HTR-8/SVneo (cell line): ENCODE data around the gene LRP1B.

Source experiments
- DNase-seq: peaks from one replicate; pipeline ENCODE4 v3.0.0; 2011; ENCODE audit warnings: low spot score, mixed read lengths; ENCODE audit not compliant: insufficient read length
- FAIRE-seq: peaks from 2 replicates; lab custom pipeline; 2011; peaks lifted over from hg19 to GRCh38; lab: Jason Lieb, UNC

Gene LRP1B

GRCh38 chr2:142131010-142131669 is at the start of gene LRP1B:
LRP1B (minus strand) TSS chr2:142131016; CDS start chr2:142130729, 287 bp downstream.
- DNase-seq (peak; percentile 5), FAIRE-seq (peak; percentile 31)

- DNase-seq (no peak), FAIRE-seq (no peak)
These were observed 48.9 kb upstream of the LRP1B start for GRCh38 chr2:142179686-142180085.

- FAIRE-seq (no peak), DNase-seq (no peak)
These were observed 47.8 kb upstream of the LRP1B start for GRCh38 chr2:142178604-142179003.

- FAIRE-seq (no peak), DNase-seq (no peak)
These were observed 46.1 kb upstream of the LRP1B start for GRCh38 chr2:142176941-142177340.

GRCh38 chr2:142175813-142176338 is 45.1 kb upstream of the LRP1B start:
- DNase-seq (no peak), FAIRE-seq (no peak)

- FAIRE-seq, result no peak
- no peak for DNase-seq
These were observed 43.4 kb upstream of the LRP1B start for GRCh38 chr2:142174176-142174575.

- no peak for DNase-seq
- FAIRE-seq, result no peak
These were observed 40.0 kb upstream of the LRP1B start for GRCh38 chr2:142170847-142171246.

GRCh38 chr2:142165790-142166189 is 35.0 kb upstream of the LRP1B start:
- FAIRE-seq (no peak), DNase-seq (peak; percentile 18)

GRCh38 chr2:142153601-142154000 is 22.8 kb upstream of the LRP1B start:
- DNase-seq (no peak), FAIRE-seq (no peak)

GRCh38 chr2:142150453-142150852 is 19.6 kb upstream of the LRP1B start:
- no peak for FAIRE-seq
- DNase-seq, result no peak

GRCh38 chr2:142144547-142144946 is 13.7 kb upstream of the LRP1B start:
- no peak for FAIRE-seq

GRCh38 chr2:142142595-142142994 is 11.8 kb upstream of the LRP1B start:
- no peak for DNase-seq
- FAIRE-seq, result no peak

More at GRCh38 chr2:142144547-142144946, 13.7 kb upstream of the LRP1B start:
- DNase-seq, result no peak

GRCh38 chr2:142140434-142140845 is 9.6 kb upstream of the LRP1B start:
- DNase-seq (peak; percentile 5), FAIRE-seq (no peak)

GRCh38 chr2:142139384-142139783 is 8.6 kb upstream of the LRP1B start:
- no peak for DNase-seq
- no peak for FAIRE-seq

- FAIRE-seq (no peak), DNase-seq (no peak)
These were observed 5.8 kb upstream of the LRP1B start for GRCh38 chr2:142136571-142136970.

- FAIRE-seq (no peak), DNase-seq (no peak)
These were observed 4.1 kb upstream of the LRP1B start for GRCh38 chr2:142134911-142135310.

- DNase-seq, result peak; percentile 9
- FAIRE-seq, result peak; percentile 40
These were observed 456 bp downstream of the LRP1B start for GRCh38 chr2:142130111-142131009.

GRCh38 chr2:142128105-142128504 is 2.7 kb downstream of the LRP1B start:
- no peak for FAIRE-seq

GRCh38 chr2:142127248-142127647 is 3.6 kb downstream of the LRP1B start:
- no peak for DNase-seq
- FAIRE-seq, result no peak

More at GRCh38 chr2:142128105-142128504, 2.7 kb downstream of the LRP1B start:
- DNase-seq, result no peak

- DNase-seq (no peak), FAIRE-seq (no peak)
These were observed 6.1 kb downstream of the LRP1B start for GRCh38 chr2:142124706-142125105.

- DNase-seq (no peak), FAIRE-seq (no peak)
These were observed 11.5 kb downstream of the LRP1B start for GRCh38 chr2:142119347-142119746.
